ENCODE results near the gene ADK. TPM values are rescaled to one million over a fixed set of nuclear protein-coding genes. Genes with fewer than 3 reads are reported as not detected.

The ADK gene
- total RNA-seq (2022; extraction: Qiagen RNA extraction; ENCODE audit: low read depth) = 24.9 to 35.3 TPM (median 33.5 TPM) in 5 replicates

DNA sequence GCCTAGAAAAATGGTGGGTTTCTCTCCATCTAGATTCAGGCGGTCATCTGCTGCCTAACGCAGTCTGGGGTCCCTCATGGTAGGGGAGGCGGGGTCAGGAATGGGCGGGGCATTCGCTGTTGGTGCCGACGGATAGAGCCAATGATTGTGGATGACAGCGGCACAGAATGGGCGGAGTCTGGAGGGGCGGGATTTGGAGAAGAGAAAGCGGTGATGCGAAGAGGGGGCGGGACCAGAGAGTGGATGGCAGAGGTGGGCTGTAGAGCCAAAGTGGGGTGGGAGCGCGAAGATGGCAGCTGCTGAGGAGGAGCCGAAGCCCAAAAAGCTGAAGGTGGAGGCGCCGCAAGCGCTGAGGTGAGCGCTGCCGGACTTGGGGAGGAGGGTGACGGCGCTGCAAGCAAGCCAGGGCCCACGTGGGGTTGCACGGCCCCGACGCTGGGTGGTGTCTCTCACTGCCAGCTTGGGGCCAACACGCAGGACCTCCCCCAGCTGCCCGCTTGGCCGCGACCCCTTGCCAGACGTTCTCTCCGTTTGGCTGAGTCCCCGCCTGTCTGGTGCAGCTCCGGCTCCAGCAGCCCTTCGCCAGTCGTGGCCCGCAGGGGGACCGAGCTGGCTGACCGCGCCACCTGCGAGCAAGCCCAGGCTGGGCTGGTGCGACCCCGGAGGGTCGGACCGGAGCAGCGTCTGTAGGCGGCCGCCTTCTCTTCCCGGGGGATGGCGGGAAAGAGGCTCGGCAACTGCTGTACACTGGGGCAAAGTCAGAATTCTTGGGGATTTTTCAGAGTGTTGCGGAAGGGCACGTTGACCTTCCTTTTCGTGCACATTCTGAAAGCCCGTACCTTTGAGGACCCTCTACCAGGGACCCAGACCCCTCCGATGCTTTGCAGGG lies at the start of gene ADK:
Gene ADK, plus strand, starts transcription at position 232 of the 889 bp plus-strand sequence. Its CDS starts 58 bp downstream, at position 290.

DNA sequence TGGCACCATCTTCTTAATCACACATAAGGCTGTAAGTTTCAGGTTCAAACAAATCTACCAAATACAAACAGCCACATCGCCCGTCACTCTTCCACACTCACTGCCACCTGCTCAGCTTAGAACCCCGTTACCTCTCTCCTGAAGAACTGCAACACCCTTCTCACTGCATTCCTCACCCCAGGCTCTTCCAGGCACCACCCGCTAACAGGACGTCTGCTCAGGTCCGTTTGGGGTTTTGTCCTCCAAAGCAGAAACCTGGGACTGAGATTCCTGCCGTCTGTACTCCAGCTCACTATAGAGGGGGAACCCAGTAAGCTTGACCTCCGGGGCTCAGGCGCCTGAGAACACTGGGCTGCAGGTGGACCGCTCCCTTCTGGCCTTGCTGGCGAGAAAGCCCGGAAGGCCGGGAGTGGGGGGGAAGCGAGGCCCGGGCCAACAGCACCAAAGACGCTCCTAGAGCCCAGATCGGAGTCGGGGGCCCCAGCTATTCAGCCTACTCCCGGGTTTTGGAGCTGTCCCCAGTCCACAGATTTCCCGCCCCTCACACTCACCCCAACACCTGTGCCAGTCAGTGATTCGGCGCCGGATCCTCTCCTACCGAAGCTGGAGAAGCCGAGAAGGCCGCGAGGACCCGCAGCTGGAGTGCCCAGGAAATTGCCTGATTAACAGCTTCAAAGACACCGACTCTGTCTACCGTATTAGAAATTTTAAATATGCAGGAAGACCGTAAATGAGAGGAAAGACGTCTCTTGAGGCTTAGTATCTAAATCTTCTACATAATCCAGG lies 624 bp upstream of the ADK start, which contains the start of gene AP3M1:
Gene AP3M1, minus strand, starts transcription at position 625 of the 786 bp plus-strand sequence. CDS start 12,449 bp downstream, outside the sequence.

Other genes starting within 250 kb of the ADK start
- gene PLAU, start 240.1 kb upstream of the ADK start, total RNA-seq (2022; extraction: Qiagen RNA extraction; ENCODE audit: low read depth) = 119 to 135 TPM (median 123 TPM) in 5 replicates
- gene VCL, start 153.1 kb upstream of the ADK start, total RNA-seq (2022; extraction: Qiagen RNA extraction; ENCODE audit: low read depth) = 88.3 to 128 TPM (median 113 TPM) in 5 replicates
- 23.9 to 33.9 TPM (median 31.7 TPM) in 5 replicates for gene AP3M1, start 393 bp upstream of the ADK start, total RNA-seq (2022; extraction: Qiagen RNA extraction; ENCODE audit: low read depth)